HEK293 (cell line): ENCODE measurements around the gene OBSL1.

Experiments
- BCL11B ChIP-seq: fragments of 450-650 bp; formaldehyde crosslinking; IDR thresholded peaks from 2 replicates; pipeline ENCODE4 v1.5.1; 2016; ENCODE audit warnings: low read depth, missing biosample characterization, missing genetic modification characterization
- KLF16 ChIP-seq: fragments of 450-650 bp; formaldehyde crosslinking; IDR thresholded peaks from 2 replicates; pipeline ENCODE4 v1.5.1; 2017; ENCODE audit warnings: missing biosample characterization, missing genetic modification characterization
- MZF1 ChIP-seq: fragments of 450-650 bp; formaldehyde crosslinking; IDR thresholded peaks from 2 replicates; pipeline ENCODE4 v1.5.1; 2017; ENCODE audit warnings: missing biosample characterization, missing genetic modification characterization, borderline replicate concordance
- OSR2 ChIP-seq: fragments of 450-650 bp; formaldehyde crosslinking; IDR thresholded peaks from 2 replicates; pipeline ENCODE4 v1.5.1; 2016; ENCODE audit warnings: missing biosample characterization, missing genetic modification characterization
- REPIN1 ChIP-seq: fragments of 450-650 bp; formaldehyde crosslinking; IDR thresholded peaks from 2 replicates; pipeline ENCODE4 v1.5.1; 2017; ENCODE audit warnings: missing biosample characterization, missing genetic modification characterization, low read depth
- SP3 ChIP-seq: fragments of 450-650 bp; formaldehyde crosslinking; IDR thresholded peaks from 2 replicates; pipeline ENCODE4 v1.5.1; 2016; ENCODE audit warnings: missing biosample characterization, missing genetic modification characterization
- ZBTB20 ChIP-seq: fragments of 450-650 bp; formaldehyde crosslinking; IDR thresholded peaks from 2 replicates; pipeline ENCODE4 v1.5.1; 2016; ENCODE audit warnings: missing biosample characterization, missing genetic modification characterization
- ZFHX2 ChIP-seq: fragments of 450-650 bp; formaldehyde crosslinking; conservative IDR thresholded peaks from 2 replicates; pipeline ENCODE4 v1.5.1; 2016; ENCODE audit warnings: missing biosample characterization, missing genetic modification characterization
- ZNF112 ChIP-seq: fragments of 450-650 bp; formaldehyde crosslinking; IDR thresholded peaks from 2 replicates; pipeline ENCODE4 v1.5.0; 2017; ENCODE audit warnings: missing biosample characterization, missing genetic modification characterization
- ZNF366 ChIP-seq: fragments of 450-650 bp; formaldehyde crosslinking; conservative IDR thresholded peaks from 2 replicates; pipeline ENCODE4 v1.5.1; 2016; ENCODE audit warnings: missing biosample characterization, missing genetic modification characterization
- ZNF501 ChIP-seq: fragments of 450-650 bp; formaldehyde crosslinking; IDR thresholded peaks from 2 replicates; pipeline ENCODE4 v1.5.1; 2016; ENCODE audit warnings: missing biosample characterization, missing genetic modification characterization
- ZNF660 ChIP-seq: fragments of 450-650 bp; IDR thresholded peaks from 2 replicates; pipeline ENCODE4 v1.5.1; 2018; ENCODE audit warnings: missing biosample characterization, mild to moderate bottlenecking, missing genetic modification characterization
- ZNF664 ChIP-seq: fragments of 450-650 bp; formaldehyde crosslinking; IDR thresholded peaks from 2 replicates; pipeline ENCODE4 v1.5.1; 2016; ENCODE audit warnings: missing biosample characterization, missing genetic modification characterization
- ZNF785 ChIP-seq: fragments of 450-650 bp; formaldehyde crosslinking; IDR thresholded peaks from 2 replicates; pipeline ENCODE4 v1.5.1; 2016; ENCODE audit warnings: missing biosample characterization, missing genetic modification characterization
- TF ChIP-seq, protein P1 (sequence below): sonication (generic); formaldehyde crosslinking; IDR thresholded peaks from 2 replicates; pipeline ENCODE4 v1.8.1; 2022; ENCODE audit warnings: mild to moderate bottlenecking, moderate library complexity, missing genetic modification reagents
- TF ChIP-seq, protein P2 (sequence below): fragments of 450-650 bp; formaldehyde crosslinking; optimal IDR thresholded peaks from 2 replicates; pipeline ENCODE3; 2016; ENCODE audit warnings: missing biosample characterization, mild to moderate bottlenecking, missing genetic modification characterization
- TF ChIP-seq, protein P3 (sequence below): fragments of 450-650 bp; IDR thresholded peaks from 2 replicates; pipeline ENCODE4 v1.5.1; 2018; ENCODE audit warnings: missing biosample characterization, missing genetic modification characterization
- TF ChIP-seq, protein P4 (sequence below): fragments of 450-650 bp; formaldehyde crosslinking; IDR thresholded peaks from 2 replicates; pipeline ENCODE4 v1.5.1; 2016; ENCODE audit warnings: missing biosample characterization, missing genetic modification characterization
- TF ChIP-seq, protein P5 (sequence below): fragments of 450-650 bp; formaldehyde crosslinking; IDR thresholded peaks from 2 replicates; pipeline ENCODE4; 2016; ENCODE audit warnings: missing biosample characterization, missing genetic modification characterization

The OBSL1 gene

DNA sequence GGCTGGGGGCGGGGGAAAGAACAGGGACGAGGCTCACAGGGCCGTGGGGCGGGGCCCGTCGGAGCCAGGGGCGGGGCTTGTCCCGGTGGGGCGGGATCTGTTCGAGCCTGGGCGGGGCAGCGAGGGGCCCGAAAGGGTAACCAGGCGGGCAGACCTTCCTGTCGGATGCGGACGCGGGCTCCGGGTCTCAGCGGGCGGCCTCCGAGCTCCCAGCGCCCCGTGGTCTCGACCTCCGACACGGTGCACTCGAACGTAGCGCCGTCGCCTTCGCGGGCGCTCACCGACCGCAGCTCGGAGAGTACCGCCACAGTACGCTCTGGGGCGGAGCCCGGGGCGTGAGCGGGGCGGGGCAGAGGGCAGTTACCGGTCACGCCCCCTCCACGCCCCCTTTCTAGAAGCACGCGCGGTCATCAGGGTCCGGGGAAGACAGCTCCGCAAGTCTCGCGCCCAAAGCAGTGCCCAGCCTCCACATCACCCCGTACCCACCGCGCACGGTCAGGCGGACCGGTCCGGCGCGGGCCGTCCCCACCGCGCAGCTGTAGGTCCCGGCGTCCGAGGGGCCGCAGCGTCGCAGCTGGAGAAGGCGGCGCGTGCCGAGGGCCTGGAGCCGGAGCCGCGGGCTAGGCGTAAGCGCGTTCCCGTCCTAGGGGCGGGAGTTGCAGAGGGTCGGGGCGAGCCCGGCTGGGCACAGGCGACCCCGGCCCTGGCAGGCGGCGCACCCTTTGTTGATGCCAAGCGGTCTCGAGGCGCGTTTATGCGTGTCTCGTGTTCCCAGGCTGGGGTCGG, 18.8 kb downstream of the OBSL1 start (continued):
- TF ChIP-seq, protein P1, sequence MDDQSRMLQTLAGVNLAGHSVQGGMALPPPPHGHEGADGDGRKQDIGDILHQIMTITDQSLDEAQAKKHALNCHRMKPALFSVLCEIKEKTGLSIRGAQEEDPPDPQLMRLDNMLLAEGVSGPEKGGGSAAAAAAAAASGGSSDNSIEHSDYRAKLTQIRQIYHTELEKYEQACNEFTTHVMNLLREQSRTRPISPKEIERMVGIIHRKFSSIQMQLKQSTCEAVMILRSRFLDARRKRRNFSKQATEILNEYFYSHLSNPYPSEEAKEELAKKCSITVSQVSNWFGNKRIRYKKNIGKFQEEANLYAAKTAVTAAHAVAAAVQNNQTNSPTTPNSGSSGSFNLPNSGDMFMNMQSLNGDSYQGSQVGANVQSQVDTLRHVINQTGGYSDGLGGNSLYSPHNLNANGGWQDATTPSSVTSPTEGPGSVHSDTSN (CRISPR knock-in tag) = no peak
- no peak for TF ChIP-seq MZF1 (tag by site-specific recombination)
- TF ChIP-seq ZNF660 (tag by site-specific recombination) = no peak
- TF ChIP-seq SP3 (tag by site-specific recombination) = peak; percentile 99
- TF ChIP-seq, protein P2, sequence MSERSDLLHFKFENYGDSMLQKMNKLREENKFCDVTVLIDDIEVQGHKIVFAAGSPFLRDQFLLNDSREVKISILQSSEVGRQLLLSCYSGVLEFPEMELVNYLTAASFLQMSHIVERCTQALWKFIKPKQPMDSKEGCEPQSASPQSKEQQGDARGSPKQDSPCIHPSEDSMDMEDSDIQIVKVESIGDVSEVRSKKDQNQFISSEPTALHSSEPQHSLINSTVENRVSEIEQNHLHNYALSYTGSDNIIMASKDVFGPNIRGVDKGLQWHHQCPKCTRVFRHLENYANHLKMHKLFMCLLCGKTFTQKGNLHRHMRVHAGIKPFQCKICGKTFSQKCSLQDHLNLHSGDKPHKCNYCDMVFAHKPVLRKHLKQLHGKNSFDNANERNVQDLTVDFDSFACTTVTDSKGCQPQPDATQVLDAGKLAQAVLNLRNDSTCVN (tag by site-specific recombination) = peak; percentile 78
- TF ChIP-seq ZNF664 (tag by site-specific recombination) = no peak
- TF ChIP-seq ZNF366 (tag by site-specific recombination) = no peak
- TF ChIP-seq, protein P3, sequence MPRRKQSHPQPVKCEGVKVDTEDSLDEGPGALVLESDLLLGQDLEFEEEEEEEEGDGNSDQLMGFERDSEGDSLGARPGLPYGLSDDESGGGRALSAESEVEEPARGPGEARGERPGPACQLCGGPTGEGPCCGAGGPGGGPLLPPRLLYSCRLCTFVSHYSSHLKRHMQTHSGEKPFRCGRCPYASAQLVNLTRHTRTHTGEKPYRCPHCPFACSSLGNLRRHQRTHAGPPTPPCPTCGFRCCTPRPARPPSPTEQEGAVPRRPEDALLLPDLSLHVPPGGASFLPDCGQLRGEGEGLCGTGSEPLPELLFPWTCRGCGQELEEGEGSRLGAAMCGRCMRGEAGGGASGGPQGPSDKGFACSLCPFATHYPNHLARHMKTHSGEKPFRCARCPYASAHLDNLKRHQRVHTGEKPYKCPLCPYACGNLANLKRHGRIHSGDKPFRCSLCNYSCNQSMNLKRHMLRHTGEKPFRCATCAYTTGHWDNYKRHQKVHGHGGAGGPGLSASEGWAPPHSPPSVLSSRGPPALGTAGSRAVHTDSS (tag by site-specific recombination) = no peak
- TF ChIP-seq BCL11B (tag by site-specific recombination) = no peak; the same call in 1 of the 2 replicates
- 0 out of 2 replicates have a peak, but pooled peaks have one; percentile 5 for TF ChIP-seq ZFHX2 (tag by site-specific recombination)
- TF ChIP-seq, protein P4, sequence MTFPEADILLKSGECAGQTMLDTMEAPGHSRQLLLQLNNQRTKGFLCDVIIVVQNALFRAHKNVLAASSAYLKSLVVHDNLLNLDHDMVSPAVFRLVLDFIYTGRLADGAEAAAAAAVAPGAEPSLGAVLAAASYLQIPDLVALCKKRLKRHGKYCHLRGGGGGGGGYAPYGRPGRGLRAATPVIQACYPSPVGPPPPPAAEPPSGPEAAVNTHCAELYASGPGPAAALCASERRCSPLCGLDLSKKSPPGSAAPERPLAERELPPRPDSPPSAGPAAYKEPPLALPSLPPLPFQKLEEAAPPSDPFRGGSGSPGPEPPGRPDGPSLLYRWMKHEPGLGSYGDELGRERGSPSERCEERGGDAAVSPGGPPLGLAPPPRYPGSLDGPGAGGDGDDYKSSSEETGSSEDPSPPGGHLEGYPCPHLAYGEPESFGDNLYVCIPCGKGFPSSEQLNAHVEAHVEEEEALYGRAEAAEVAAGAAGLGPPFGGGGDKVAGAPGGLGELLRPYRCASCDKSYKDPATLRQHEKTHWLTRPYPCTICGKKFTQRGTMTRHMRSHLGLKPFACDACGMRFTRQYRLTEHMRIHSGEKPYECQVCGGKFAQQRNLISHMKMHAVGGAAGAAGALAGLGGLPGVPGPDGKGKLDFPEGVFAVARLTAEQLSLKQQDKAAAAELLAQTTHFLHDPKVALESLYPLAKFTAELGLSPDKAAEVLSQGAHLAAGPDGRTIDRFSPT (tag by site-specific recombination) = no peak
- TF ChIP-seq OSR2 (tag by site-specific recombination) = no peak
- TF ChIP-seq ZBTB20 (tag by site-specific recombination) = no peak; the same call in 1 of the 2 replicates
- TF ChIP-seq ZNF112 (tag by site-specific recombination) = no peak
- TF ChIP-seq, protein P5, sequence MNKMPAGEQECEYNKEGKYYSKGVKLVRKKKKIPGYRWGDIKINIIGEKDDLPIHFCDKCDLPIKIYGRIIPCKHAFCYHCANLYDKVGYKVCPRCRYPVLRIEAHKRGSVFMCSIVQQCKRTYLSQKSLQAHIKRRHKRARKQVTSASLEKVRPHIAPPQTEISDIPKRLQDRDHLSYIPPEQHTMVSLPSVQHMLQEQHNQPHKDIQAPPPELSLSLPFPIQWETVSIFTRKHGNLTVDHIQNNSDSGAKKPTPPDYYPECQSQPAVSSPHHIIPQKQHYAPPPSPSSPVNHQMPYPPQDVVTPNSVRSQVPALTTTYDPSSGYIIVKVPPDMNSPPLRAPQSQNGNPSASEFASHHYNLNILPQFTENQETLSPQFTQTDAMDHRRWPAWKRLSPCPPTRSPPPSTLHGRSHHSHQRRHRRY (tag by site-specific recombination) = no peak
- no peak for TF ChIP-seq REPIN1 (tag by site-specific recombination)
- peak; percentile 90 for TF ChIP-seq KLF16 (tag by site-specific recombination)
- TF ChIP-seq ZNF501 (tag by site-specific recombination) = 0 out of 2 replicates have a peak, but pooled peaks have one; percentile 15
- TF ChIP-seq ZNF785 (tag by site-specific recombination) = no peak
